H54 (cell line): ENCODE results near the gene FBXL17.
"Not testable (repeated sequence)": the region's sequence is repeated elsewhere in the genome, so short reads cannot be mapped to it uniquely, and the experiment has no call there.

Experiments used
- DNase-seq: peaks from one replicate; pipeline ENCODE4 v3.0.0; 2011; ENCODE audit warnings: low spot score, mixed read lengths; ENCODE audit not compliant: insufficient read length
- FAIRE-seq: peaks from 3 replicates; lab custom pipeline; 2011; peaks lifted over from hg19 to GRCh38; lab: Jason Lieb, UNC
- POLR2A ChIP-seq: IDR thresholded peaks from 2 replicates; pipeline ENCODE4 v1.6.1; 2011; ENCODE audit warnings: low read depth, mild to moderate bottlenecking, low read length

FBXL17 gene

DNA sequence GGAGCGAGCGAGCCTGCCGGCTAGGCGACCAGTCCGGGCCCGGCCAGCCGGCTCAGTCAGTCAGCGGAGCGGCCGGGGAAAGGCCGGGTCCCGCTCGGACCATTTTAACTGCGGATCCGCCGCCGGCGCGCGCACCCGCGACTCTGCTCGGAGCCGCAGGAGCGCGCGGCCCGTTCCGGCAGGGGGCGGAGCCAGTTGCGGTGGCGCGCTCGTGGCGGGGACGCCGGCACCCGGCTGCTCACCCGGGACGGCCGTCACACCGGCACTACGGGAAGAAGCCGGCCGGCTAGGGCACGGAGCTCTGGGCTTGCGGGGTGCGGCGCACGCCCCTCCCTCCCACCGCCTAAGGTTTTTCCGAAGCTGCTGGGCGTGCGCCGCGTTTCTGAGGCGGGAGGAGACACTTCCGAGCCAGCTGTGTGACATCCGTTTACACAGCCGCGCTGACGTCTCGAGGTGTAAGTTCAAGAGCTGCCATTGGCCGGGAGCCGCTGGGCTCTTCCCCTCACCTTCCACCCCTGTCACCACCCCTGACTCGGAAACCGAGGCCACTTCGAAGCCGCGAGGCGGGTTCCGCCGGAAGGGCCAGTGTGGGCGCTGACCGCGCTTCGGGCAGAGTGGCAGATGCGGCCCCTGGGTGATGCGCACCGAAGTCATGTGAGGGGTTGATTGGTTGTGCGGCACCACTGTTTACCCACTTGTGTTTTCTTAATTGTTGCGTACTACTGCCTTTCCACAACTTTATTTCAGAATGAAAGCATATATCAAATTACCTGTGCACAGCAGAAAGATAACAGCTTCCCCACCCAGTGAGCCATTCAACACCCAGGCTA lies at the start of gene FBXL17:
Gene FBXL17, minus strand, starts transcription at position 145 of the 830 bp plus-strand sequence.
- DNase-seq (peak; percentile 77), FAIRE-seq (peak; percentile 94)
- peak; percentile 89 for TF ChIP-seq POLR2A

DNA sequence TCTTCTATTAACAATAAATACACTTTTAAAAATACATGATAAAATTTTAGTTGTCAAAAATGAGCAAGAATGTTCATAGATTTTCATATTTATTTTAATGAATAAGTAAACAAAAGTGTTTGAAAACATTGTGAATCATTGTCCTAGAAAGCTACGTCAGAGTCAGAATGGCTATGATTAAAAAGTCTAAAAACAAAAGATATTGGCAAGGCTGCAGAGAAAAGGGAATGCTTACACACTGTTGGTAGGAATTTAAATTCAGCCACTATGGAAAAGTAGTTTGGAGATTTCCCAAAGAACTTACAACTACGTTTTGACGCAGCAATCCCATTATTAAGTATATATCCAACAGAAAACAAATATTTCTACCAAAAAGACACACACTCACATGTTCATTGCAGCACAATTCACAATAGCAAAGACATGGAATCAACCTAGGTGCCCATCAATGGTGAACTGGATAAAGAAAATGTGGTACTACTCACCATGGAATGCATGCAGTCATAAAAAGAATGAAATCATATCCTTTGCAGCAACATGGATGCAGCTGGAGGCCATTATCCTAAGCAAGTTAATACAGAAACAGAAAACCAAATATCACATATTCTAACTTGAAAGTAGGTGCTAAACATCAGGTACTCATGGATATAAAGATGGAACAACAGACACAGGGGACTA lies 49.2 kb upstream of the FBXL17 start:
- FAIRE-seq: no peak
- DNase-seq: no peak
- TF ChIP-seq POLR2A: no peak

DNA sequence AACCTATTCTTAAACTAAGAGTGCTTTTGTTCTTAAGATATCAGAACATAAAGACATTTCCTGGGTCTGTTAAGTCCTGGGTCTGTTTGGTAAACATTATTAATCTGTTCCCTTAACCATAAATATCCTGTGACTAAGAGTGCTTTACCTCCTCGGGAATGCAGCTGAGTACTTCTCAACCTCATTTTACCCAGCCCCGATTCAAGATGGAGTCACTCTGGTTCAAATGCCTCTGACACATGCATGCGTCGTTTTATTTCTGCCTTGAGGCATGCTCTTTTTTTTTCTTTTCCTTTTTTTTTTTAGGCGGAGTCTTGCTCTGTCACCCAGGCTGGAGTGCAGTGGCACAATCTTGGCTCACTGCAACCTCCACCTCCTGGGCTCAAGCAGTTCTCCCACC lies 39.8 kb upstream of the FBXL17 start:
- no peak for TF ChIP-seq POLR2A
- DNase-seq (no peak), FAIRE-seq (no peak)

DNA sequence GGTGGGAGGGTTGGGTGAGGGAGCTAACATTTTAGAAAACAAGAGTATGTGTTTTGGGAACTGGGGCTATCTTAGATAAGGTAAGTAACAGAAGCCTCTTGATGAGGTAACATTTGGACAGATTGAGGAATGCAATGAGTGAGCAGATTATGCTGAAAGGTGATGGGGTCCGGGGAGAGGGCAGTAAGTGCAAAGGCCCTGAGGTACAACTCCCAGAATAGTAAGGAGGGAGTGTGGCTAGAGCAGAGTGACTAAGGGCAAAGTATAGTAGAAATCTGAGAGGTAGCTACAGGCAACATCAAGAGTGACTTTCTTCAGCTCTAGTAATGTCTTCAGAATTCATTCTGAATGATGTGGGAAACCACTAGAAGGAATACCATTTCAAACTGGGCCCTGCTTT lies 38.9 kb upstream of the FBXL17 start:
- DNase-seq (no peak), FAIRE-seq (no peak)
- TF ChIP-seq POLR2A: no peak

DNA sequence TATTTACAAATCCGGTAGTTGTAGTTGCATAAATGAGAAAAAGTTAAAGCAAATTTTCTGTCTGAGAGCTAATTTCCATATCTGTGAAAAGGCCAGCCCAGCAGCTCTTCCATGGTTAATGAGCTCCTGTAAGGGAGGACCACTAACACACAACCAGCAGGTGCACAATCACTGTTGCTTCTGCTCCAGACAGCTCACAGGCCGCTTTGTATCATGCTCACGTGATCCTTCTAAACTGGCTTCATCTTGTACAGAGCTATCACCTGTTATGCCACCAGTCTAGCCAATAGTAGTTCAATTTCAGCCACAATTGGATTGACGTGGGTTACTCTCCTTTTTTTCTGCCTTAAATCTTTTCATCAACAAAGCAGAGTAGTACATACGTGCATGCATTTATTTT lies 38.3 kb upstream of the FBXL17 start:
- no peak for TF ChIP-seq POLR2A
- FAIRE-seq (no peak), DNase-seq (no peak)

DNA sequence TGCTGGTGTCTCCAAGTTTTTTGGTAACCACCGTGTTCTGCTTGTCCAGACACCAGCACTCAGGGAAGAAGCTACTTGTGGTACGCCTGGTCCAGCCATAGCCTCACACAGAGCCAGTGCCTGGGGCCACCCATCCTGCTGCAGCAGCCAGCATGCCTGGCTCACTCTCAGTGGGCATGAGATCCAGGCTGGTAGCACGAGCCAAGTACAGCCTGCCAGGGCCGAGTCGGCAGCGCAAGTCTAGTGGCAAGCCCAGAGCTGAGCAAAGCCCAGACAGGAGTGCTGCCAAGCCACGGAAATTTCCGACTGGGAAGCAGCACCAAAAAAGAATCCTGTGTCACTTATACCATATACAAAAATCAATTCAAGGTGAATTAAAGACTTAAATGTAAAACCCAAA lies 36.3 kb upstream of the FBXL17 start:
- TF ChIP-seq POLR2A: no peak
- DNase-seq (no peak), FAIRE-seq (no peak)

DNA sequence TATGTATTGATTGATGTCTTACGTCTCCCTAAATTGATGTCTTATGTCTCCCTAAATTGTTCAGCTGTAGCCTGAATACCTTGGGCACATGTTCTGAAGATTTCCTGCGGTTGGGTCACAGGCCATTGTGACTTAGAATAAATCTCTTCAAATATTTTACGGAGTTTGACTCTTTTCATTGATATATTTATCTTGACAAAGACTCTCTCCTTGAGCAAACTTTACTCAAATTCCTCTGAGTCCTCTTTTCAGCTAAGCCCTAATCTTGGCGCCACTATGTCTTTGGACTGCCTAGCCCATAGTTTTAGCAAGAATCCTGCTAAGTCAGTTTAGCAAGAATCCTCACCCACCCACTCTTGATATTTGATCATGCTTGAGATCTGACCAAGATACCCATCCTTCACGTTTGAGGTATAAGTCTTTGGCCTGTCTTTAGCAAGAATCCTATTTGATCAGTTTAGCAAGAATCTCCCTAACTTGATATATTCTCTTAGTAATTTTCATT lies 35.3 kb upstream of the FBXL17 start:
- FAIRE-seq (no peak), DNase-seq (no peak)

DNA sequence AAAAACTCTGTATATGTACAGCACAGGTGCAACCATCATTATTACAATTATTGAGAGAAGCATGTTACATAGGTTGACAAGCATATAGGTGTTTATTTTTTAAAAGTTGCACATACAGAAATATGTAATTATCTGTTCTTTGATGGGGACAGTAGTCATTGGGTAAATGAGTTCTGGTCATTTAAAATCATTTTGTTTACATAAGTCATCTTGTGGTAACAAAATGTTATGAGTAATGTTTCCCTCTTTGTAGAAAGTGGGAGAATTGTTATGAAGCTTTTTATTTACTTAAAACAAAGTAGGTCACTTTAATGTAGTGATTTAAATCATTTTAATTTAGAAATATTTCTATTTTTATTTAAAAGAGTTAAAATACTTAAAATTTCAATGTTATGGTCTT lies 33.8 kb upstream of the FBXL17 start:
- DNase-seq (no peak), FAIRE-seq (no peak)
- TF ChIP-seq POLR2A: no peak

More for the DNA sequence above, 35.3 kb upstream of the FBXL17 start:
- TF ChIP-seq POLR2A: no peak

DNA sequence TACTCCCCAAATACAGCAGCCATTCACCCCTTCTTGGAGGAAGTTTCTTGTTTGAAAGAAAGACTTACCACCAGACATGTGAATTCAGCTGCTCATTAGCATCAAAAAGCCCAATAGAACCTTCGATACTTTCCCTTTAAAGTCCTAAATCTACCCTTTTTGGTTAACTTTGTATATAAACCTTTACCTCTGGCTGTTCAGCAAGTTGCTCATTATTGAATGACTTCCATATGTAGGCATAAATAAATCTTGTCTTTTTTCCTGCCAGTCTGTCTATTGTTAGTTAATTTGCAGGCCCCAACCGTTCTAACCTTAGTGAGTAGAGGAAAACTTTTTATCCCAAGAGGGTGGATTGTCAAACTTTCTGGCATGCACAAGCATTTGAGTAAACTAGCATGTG lies 27.9 kb upstream of the FBXL17 start:
- no peak for FAIRE-seq
- TF ChIP-seq POLR2A: no peak
- DNase-seq: no peak

DNA sequence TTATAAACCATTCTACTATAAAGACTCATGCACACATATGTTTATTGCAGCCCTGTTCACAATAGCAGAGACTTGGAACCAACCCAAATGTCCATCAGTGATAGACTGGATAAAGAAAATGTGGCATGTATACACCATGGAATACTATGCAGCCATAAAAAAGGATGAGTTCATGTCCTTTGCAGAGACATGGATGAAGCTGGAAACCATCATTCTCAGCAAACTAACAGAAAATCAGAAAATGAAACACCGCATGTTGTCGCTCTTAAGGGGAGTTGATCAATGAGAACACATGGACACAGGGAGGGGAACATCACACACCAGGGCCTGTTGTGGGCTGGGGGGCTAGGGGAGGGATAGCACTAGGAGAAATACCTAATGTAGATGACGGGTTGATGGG lies 23.3 kb upstream of the FBXL17 start:
- FAIRE-seq, DNase-seq: not testable (repeated sequence)

DNA sequence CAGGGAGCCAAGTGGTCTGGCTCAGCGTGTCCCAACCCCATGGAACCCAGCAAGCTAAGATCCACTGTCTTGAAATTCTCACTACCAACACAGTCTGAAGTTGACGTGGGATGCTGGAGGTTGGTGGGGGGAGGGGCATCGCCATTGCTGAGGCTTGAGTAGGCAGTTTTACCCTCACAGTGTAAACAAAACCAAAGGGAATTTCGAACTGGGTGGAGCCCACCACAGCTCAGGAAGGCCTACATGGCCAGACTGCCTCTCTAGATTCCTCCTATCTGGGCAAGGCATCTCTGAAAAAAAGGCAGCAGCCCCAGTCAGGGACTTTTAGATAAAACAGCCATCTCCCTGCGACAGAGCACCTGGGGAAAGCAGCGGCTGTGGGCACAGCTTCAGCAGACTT lies 17.1 kb upstream of the FBXL17 start:
- FAIRE-seq (no peak), DNase-seq (no peak)
- TF ChIP-seq POLR2A: no peak

DNA sequence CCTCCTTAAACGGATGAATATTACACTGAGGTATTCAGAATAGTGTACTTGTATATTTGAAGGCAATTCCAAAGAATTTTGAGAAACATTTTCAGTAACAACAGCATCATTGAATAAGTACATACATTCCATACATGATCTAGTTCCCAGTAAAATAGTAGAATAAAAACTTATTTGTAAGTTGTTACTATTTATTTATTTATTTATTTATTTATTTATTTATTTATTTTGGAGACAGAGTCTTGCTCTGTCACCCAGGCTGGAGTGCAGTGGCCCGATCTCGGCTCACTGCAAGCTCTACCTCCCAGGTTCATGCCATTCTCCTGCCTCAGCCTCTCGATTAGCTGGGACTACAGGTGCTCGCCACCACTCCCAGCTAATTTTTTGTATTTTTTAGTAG lies 14.9 kb upstream of the FBXL17 start:
- not testable (repeated sequence) for FAIRE-seq, DNase-seq

DNA sequence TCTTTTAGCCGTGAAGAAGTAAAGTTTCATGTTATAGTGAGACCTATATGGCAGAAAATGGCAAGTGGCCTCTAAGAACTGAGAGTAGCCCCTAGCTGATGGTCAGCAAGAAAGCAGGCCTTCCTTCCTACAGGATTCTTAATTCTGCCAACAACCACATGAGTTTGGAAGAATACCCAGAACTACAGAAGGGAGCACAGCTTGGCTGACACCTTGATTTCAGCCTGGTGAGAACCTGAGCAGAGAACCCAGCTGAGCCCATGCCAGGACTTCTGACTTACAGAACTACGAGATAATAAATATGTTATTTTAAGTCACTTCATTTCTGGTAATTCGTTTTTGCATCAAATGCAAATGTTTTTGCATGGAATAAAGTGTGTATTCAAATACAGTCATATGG lies 5.9 kb upstream of the FBXL17 start:
- TF ChIP-seq POLR2A: no peak

DNA sequence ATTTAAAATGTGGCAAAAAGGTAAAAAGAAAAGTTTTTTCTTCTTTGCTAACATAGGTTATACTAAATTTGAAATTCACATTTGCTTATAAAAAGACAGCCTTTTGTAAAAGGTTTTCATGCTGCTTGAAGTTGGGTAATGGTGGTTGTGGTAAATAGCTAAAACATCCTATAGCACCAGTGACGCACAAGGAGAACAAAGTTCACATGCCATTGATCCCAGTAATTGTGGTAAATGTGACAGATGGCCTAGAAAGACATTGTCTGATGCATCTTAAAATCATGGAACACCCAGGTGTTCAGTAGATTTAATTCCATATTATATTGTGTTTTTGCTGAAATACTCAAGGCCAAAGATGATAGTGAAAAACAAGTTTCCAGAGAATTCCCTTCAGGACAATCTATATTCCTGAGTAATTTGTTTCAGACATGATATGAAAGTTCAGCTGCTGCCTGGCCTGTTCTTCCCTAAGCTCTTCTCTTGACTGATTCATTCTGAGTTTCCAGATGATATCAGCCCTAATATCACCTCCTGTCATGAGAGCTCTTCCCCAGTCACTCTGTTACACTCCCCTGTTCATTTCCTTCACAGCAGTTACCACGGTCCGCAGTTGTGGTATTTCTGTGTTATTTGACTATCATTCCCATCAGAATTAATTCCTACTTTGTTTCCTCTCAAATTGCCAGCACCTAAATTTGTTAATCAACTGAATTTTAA lies 4.6 kb upstream of the FBXL17 start:
- FAIRE-seq (no peak), DNase-seq (peak; percentile 9)
- no peak for TF ChIP-seq POLR2A

More for the DNA sequence above, 5.9 kb upstream of the FBXL17 start:
- FAIRE-seq (no peak), DNase-seq (no peak)
